Activated gamma-delta T cell (primary cell): ENCODE measurements around the gene BMPR1A.

Experiments
- DNase-seq: peaks from one replicate; lab custom pipeline; 2025; lab: John Stamatoyannopoulos, UW

The BMPR1A gene

DNA sequence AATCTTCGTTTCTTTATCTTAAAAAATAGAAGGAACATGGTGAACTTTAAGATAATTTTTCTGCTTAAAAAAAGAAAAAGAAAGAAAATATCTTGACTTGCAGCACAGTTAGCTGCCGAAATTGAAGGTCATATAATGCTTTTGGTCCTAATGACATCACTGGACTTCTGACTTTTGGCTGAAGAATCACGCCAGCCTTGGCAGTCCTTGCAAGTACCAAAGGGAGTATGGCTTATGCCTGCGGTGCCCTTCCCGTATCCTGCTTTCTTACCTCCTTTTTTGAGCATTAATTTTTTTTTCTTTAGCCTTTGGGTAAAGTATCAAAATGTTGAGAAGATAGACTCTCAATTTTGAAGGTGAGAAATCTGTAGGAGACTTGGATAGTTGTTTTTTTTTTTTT is 7.0 kb downstream of the BMPR1A start:
- no peak for DNase-seq

DNA sequence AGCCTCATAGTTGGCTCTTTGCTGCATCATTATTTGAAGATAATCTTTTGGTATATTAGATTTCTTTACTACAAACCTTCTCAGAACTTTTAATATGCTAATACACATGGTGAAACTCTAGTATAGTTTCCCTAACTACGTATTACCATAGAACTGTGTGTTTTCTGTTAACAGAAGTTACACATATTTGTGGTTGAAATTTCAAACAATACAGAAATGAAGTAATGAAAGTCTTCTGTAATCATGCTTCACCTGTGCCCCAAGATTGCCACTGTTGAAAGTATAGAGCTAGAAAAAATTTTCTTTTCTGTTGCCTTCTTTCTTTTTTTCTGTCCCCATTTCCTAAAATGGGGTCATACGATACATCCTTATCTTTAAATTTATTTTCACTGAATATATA is 9.1 kb downstream of the BMPR1A start:
- DNase-seq, result no peak

DNA sequence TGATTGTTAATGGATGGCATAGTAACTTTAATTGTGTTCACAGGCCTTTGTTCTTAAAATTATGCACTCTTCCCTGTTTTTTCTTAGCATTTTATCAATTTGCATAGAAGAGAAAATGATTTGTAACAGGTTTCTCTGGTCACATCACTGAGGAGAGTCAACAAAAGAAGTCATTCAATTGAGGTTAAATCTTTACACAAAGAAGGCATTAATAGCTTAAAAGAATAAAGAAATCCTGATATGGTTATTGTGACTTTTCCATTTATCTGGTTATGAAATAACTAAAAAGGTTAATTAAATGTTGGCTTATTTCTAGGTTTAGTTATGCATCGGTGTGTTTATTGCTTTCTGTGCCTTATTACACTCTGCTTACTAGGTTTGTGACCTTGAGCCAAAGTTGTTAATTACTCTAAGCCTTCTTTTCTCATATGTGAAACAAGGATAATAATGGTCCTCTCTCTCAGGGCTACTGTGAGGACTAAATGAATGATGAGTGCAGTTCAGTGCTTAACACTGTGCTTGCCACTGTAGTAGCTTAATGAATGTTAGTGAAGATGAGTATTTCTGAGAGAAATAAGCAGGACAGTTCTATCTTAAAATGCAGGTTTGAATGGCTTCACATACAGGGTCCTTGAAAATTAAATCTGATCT is 12.1 kb downstream of the BMPR1A start:
- DNase-seq, result no peak

DNA sequence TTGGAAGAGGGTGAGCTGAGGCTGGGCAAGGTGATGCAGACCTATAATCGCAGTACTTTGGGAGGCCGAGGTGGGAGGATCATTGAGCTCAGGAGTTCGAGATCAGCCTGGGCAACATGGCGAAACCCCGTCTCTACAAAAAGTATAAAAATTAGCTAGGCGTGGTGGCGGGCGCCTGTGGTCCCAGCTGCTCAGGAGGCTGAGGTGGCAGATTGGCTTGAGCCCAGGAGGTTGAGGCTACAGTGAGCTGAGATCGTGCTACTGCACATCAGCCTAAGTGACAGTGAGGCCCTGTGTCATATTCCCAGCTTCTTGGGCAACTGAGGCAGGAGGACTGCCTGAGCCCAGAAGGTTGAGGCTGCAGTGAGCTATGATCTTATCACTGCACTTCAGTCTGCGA is 13.6 kb downstream of the BMPR1A start:
- no peak for DNase-seq

DNA sequence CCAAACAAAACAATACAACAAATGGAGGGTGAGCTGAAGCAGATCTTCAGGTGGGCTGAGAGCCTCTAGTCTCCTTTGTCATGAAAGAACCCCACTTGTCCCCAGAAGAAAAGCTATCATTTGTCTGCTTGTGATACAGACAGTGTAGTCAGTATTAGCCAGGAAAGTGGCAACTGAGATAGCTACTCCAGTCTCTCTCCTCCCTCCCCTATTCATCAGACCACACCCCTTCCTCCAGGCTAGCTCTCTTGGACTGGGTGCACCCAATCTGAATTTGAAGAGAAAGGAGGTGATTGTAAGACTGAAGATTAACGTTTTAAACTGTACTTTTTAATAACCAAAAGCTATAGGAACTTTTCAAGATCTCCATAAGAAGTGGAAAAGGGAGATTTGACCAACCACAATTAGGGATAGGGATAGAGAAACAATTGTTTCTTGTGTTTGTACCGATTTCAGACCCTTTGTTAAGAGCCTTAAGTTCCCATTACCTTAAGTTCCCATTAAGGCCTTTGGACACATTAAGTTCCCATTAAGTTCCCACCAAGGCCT is 14.1 kb downstream of the BMPR1A start:
- no peak for DNase-seq

DNA sequence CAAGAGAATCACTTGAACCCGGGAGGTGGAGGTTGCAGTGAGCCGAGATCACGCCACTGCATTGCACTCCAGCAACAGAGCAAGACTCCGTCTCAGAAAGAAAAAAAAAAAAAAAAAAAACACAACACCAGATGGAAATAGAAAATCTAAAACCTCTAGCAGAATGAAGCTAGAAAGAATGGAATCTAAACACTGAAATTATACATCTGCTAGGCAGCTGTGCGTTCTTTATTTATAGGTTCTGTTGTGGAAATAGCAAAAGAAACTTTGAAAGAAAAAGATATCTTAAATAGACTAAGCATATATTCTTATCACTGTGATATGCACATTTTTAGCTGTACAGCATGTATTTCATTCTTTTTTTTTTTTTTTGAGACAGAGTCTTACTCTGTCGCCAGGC is 17.1 kb downstream of the BMPR1A start:
- no peak for DNase-seq

DNA sequence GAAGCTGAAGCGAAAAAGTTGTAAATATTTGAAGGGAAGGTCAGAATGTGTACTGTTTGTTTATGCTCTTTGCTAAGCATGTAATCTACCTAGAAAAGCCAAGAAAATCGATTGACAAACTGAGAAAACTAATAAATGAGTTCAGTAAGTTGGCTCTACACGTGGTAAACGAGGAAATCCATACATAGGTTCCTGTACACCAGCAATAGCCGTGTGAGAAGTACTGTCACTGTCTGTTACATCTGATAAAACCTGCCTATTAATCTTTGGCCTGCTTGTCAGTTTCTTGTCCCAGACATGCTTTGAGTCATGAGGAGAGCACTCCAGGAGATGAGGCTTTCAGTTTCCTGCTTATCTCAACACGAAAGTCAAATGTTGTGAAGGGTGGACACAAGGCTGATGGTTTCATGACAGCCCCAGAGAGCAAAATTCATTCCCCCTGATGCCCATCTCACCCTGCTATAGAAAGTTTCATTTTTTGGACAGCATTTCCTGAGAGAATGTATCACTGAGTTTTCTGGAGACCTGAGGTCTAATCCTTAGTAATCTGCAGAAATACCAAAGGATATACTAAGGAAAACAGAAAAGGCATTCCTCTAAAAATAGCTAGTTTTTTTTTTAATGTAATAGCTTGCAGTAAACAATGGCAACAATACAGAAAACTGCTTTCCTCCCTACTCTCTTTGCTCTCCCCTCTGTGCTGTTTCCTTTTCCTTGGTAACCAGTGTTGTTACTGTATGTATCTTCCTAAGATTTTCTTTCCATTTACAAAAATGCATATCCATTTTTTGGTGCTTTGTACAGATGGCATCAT is 18.8 kb downstream of the BMPR1A start:
- DNase-seq, result no peak

DNA sequence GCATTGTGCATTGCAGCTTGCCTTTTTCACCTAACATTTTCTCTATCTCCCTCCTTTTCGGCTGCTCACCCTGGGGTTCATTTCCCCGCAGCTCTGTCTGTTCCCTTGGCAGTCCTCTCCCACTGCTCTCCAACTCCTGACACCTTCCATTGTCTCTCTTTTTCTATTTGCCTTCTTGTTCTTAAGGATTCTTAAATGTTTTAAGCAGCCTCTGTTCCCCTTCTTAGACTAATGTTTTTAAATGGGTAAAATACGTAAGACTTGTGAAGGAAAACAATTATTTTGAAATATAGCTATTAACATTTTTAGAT is 19.4 kb downstream of the BMPR1A start:
- no peak for DNase-seq

DNA sequence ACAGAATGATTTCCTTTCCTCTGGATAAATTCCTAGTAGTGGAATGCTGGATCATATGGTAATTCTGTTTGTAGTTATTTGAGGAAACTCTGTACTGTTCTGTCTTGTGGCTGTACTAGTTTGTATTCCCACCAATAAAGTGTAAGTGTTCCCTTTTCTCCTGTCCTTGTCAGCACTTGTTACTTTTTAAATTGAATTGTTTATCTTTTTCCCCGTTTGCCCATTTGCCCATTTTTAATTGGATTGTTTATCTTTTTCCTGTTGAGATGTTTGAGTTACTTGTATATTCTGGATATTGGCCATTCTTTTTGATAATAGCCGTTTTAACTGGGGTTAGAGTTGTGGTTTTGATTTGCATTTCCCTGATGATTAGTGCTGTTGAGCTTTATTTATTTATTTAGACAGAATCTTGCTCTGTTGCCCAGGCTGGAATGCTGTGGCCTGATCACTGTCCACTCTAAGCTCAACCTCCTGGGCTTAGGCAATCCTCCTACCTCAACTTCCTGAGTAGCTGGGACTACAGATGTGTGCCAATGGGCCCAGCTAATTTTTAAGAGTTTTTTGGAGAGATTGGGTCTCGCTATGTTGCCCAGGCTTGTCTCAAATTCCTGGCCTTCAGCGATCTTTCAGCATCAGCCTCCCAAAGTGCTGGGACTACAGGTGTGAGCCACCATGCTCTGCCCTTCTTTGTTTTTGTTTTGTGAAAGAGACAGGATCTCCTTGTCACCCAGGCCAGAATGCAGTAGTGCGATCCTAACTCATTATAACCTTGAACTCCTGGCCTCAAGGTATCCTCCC is 23.0 kb downstream of the BMPR1A start:
- DNase-seq, result no peak

DNA sequence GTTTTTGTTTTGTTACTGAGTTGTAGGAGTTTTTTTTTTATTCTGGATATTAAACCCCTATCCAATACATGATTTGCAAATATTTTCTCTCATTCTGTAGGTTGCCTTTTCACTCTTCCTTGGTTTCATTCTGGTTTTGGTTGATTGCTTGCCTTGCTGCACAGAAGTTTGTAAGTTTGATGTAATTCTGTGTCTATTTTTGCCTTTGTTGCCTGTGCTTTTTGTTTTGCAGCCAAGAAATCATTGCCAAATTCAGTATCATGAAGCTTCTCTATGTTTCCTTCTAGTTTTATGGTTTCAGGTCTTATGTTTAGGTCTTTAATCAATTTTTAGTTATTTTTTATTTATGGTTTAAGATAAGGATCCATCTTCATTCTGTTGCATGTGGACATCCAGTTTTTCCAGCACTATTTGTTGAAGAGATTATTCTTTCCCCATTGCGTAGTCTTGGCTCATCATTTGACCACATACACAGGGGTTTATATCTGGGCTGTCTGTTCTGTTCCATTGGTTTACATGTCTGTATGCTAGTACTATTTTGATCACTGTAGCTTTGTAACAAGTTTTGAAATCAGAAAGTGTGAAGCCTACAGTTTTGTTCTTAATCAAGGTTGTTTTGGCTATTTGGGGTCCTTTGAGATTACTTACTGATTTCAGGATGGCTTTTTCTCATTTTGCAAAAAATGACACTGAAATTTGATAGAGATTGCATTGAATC is 26.4 kb downstream of the BMPR1A start:
- DNase-seq, result no peak

DNA sequence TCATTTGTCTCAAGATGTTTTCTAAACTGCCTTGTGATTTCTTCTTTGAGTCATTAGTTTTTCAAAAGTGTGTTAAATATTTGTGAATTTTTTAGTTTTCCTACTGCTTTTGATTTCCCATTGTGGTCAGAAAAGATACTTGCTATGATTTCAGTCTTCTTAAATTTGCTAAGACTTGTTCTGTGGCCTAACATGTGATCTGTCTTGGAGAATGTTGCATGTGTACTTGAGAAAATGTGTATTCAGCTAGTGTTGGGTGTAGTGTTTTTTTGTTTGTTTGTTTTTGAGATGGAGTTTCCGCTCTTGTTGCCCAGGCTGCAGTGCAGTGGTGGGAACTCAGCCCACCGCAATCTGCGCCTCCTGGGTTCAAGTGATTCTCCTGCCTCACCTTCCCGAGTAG is 28.6 kb downstream of the BMPR1A start:
- no peak for DNase-seq

DNA sequence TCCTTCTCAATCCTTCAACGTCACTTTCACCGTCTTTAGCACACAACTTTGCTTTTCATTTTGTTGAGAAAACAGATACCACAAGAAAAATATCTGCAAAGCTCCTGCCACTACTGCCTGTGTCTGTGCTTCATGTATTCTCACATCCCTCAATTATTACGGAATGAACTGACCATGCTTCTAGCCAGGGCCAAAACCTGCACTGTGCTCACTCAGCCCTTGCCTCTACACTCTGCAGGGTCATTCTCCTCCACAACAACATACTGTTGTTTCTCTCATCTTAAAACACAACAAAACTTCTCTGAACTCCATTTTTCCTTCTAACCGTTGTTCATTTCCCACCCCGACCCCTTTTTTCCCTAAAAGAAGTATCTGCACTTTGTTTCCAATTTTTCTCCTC is 29.5 kb downstream of the BMPR1A start:
- no peak for DNase-seq

DNA sequence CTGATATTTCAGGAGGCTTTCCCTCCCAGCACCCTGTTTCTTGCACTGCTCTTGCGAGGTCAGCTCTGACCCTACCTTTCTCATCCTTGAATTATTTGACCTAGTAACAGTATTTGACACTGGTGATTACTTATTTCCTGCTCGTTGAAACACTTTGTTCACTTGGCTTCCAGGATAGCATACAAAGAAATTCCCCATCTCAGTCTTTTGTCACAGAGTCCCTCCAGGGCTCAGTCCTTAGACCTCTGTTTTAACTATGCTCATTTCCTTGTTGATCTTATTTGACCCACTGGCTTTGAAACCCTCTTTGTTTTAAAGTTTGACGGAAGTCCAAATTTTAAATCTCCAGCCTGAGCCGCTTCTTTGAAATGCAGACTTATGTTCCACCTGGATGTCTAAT is 29.9 kb downstream of the BMPR1A start:
- DNase-seq, result no peak

DNA sequence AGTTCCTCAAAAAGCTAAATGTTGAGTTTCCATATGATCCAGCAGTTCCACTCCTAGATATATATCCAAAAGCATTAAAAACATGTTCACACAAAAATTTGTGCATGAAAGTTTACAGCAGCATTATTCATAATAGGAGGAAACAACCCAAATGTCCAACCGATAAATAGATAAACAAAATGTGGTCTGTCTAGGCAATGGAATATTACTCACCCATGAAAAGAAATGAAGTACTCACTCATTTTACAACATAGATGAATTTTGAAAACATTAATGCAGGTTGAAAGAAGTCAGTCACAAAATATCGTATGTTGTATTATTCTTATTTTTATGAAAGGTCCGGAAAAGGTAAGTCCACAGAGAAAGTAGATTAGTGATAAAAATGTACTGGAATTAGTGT is 34.0 kb downstream of the BMPR1A start:
- no peak for DNase-seq

DNA sequence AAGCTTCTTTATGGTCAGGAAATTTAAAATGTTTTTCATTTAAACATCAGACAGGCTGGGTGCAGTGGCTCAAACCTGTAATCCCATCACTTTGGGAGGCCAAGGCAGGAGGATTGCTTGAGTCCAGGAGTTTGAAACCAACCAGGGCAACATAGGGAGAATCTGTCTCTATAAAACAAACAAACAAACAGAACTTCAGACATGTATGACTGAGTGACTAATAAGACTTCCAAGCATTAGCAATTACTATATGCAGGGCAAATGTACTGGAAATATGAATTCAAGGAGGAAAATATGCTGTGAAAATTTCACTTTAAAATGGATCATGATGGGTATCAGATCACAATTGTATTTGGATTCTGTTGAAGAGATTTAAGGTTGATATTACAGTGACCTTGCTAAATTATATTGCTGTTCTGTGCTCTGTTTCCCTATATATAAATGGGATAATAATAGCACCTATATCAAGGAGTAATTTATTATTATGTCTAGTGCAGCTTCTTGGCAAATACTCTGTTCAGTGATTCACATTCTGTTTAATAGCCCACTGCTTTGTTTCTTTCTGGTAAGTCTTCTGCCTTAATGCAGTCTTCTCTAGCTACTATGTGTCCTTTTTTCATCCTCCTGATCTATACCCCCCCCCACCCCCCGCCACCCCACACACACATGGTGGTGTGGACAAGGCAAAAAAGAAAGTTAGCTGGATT is 36.2 kb downstream of the BMPR1A start:
- DNase-seq, result no peak

DNA sequence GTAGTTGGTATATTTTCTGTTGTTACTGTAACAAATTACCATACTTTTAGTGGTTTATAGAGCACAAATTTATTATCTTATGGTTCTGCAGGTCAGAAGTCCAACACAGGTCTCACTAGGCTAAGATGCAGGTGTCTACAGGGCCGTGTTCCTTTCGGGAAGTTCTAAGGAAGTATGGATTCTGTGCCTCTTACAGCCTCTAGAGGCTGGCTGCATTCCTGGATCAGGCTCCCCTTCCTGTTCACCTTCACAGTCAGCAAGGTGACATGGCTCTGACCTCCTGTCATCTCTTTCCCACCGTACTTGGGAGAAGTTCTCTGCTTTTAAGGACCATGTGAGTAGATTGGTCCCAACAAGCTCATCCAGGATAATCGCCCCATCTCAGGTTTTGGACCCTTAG is 37.3 kb downstream of the BMPR1A start:
- no peak for DNase-seq

DNA sequence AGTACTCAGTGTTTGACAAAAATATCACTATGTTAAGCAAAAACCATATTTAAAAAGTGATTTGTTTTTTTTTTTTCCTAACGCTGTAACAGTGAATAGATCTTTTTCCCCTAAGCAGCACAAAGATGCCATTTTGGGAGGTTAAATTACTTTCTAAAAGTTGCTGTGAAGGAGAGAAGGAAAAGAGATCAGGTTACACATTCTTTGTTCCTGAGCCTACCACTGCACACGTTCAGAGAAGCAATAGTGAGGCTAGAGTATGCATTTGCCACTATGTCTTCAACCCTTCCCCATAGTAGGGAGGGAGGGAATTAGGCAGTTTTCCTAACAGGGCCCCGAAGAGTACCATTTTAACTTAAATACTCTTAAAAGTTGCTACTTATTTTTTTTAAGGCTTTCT is 38.9 kb downstream of the BMPR1A start:
- DNase-seq, result no peak

DNA sequence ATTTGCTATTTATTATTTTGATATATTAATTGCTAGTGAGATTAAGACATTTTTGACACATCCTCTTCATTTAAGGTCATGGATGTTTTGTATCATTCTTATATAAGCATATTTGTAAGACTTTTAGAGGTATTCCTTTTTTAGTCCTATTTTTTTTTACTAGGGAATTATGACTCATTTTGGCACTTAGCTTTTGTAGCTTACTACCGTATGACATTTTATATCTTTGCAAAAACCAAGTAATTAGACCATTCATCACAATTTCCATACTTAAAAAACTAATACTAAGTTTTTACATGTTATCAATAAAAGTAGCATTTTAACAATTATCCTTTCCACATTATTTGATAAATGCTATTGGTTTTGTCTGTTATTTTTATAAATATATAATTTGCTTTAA is 41.6 kb downstream of the BMPR1A start:
- DNase-seq, result no peak

DNA sequence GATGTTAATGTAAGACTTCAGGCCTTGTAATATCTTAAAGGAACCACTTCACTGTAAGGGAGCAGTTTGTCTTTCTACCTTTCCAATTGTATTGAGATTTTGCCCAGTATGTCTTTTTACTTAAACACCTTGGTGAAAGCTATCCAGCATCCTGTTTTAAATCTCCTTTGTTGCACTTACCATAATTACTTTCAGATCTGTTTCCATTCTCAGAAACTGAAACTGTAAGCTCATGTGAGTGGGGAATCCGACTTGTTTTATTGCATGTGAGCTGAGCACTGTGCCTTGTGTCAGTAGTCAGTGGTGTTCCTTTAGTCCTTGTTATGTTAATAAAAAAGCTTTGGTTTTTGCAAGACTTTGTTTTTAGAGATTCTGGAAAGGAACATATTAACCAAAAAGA is 42.2 kb downstream of the BMPR1A start:
- no peak for DNase-seq

DNA sequence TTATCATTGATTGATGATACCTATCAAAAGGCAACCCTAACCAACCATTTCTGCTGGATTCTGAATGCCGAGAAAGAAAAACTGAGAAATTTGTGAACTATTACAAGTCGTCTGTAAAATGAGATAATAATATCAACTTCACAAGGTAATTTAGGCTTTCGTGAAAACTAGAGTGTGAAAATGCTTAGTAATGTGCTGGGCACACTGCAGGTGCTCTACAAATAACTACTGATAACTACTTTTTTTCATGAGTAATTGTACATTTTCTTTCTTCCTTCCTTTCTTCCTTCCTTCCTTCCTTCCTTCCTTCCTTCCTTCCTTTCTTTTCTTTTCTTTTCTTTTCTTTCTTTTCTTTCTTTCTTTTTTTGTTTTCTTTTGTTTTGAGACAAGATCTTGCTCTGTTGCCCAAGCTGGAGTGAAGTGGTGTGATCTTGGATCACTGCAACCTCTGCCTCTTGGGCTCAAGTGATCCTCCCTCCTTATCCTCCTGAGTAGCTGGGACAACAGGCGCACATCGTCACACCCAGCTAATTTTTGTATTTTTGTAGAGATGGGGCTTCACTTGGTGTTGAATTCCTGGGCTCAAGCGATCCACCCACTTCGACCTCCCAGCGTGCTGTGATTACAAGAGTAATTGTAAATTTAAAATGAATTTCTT is 42.9 kb downstream of the BMPR1A start:
- no peak for DNase-seq

DNA sequence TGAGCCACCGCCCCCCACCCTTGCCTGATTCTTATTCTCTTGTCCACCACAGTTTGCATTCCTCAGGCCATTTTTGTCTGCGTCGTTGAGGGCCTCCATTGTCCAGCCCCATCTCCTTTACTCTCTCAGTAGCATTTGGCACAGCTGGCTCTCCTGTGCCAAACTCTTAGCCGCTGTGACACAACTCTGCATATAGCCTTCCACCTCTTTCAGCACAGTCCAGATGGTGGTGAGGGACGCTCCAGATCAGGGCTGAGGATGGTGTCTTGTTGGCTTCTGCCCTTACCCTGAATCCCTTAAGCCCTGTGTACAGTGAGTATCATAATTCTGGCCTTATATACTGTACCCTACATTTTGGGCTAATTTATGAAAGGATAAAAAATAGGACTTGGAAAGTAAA is 45.6 kb downstream of the BMPR1A start:
- no peak for DNase-seq
